DMS153 (cell line): Measurements from ENCODE around the gene FAM131C.
"Not testable (repeated sequence)": the region's sequence is repeated elsewhere in the genome, so short reads cannot be mapped to it uniquely, and the experiment has no call there.

Source experiments
- DNase-seq: peaks from one replicate; lab custom pipeline; 2025; lab: John Stamatoyannopoulos, UW

FAM131C gene, protein sequence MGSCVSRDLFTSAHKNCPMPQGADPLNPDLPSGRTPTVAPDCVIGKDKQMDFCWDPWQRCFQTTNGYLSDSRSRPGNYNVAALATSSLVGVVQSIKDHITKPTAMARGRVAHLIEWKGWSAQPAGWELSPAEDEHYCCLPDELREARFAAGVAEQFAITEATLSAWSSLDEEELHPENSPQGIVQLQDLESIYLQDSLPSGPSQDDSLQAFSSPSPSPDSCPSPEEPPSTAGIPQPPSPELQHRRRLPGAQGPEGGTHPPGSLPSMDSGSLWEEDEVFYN

GRCh38 chr1:16073490-16074119 lies at the start of gene FAM131C:
TSS of gene FAM131C (minus strand) at chr1:16073651. CDS start at chr1:16073442, 209 bp downstream.
- no peak for DNase-seq

GRCh38 chr1:16122916-16123315 lies 49.5 kb upstream of the FAM131C start:
- DNase-seq: no peak

GRCh38 chr1:16122350-16122881 lies 49.0 kb upstream of the FAM131C start:
- DNase-seq: no peak

GRCh38 chr1:16120940-16121410 lies 47.5 kb upstream of the FAM131C start:
- DNase-seq: peak; percentile 70

DNA sequence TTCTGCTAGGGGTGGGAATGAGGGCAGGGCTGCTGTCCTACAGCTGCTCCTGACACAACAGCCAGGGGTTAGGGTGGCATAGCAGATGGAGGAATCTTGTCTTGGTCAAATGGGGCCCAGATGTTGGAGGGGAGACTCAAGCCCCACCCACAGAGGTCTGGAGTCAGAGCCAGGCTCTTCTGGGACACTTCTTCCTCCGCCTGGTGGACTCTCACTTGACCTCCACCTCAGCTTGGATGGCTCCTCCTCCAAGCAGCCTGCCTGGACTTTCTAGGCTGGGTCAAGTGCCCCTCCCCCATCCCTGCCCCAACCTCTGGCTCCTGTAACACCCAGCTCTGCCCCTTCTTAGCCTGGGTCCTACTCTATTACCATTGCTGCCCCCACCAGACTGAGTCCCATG lies 47.0 kb upstream of the FAM131C start:
- no peak for DNase-seq

- no peak for DNase-seq
Observed at GRCh38 chr1:16119926-16120325, 46.5 kb upstream of the FAM131C start.

GRCh38 chr1:16119504-16119903 lies 46.1 kb upstream of the FAM131C start:
- DNase-seq: no peak

- DNase-seq: no peak
Observed at GRCh38 chr1:16118706-16119105, 45.3 kb upstream of the FAM131C start.

- DNase-seq: no peak
Observed at GRCh38 chr1:16117936-16118335, 44.5 kb upstream of the FAM131C start.

GRCh38 chr1:16117369-16117768 lies 43.9 kb upstream of the FAM131C start:
- DNase-seq: no peak

GRCh38 chr1:16116625-16117024 lies 43.2 kb upstream of the FAM131C start:
- no peak for DNase-seq

DNA sequence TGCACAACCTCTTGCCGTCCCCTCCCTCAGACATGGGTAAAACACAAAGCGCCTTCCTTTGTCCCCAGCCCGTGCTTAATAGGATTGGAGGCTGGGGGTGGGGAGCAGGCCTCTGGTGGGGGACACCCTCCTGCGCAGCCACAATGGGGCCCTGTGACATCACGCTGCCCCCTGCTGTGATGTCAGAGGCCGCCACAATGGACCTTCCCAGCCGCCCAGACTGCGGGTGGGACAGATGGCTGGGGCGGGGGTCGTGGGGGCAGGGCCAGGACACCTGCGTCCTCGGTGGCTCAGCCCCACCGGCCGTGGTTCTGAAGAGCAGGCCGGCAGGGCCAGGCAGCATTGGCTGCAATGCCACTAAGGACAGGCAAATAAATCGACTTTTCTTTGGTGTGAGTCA lies 42.6 kb upstream of the FAM131C start:
- DNase-seq: no peak

DNA sequence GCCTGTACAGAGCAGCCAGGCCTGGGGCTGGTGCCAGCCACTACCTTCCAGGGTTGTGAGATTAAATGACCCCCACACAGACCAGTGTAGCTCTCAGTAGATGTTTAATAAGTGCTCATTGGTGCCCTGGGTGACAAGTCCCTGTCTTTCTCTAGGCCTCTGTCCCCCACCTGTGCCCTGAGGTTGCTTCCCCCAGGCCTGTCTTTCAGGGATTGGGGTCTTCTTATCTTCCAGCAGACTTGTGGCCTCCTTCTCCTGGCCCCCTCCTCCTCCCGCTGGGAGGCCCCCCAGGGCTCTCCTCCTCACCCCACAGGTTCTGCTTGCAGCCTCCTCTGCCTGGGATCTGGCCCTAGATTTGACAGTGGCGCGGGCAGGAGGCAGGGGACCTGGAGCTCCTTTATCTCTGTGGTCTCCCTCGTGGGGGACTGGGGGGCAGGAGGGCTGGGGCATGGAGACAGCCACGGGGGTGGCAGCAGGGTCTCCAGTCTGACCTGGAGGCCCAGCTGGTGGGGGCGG lies 42.1 kb upstream of the FAM131C start:
- no peak for DNase-seq

DNA sequence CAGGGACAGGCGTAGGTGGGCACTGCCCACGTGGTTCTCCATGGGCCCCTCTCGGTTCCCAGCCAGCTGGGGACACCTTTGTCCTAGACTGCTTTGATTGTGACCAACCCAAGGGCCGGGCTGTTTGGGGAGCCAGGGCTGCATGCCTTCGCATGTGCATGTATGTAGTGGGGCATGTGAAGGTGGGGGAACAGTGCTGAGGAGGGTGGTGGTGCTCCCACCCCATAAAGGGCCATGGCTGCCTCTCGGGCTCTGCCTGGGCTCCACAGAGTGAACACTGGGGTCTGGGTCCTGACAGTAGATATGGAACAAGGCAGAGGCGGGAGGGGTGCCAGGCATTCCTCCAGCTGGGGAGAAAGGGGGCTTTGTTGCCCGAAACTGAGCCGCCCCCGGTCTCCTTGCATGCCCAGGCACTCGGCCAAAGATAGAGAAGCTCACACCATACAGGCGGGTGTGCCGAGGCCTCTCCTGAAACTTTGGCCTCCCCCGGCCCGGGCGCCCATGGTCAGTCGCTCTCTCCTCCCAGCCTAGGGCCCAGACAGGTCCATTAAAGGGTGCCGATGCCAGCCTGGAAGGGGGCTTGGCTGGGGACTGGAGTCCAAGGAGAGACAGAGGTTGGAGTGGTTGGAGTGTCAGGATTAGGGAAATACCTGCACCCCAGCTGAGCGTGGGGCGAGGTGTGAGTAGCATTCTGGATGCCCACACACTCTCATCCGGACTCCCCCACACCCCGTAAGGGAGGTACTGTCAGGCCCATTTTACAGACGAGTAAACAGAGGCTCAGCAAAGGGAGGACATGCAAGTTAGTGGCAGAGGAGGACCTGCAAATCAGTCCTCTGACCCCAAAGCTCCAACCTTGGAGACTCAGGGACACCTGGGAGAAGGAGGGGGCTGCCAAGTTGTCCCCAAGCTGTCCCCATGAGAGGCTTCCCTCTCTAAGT lies 41.3 kb upstream of the FAM131C start:
- DNase-seq: no peak

DNA sequence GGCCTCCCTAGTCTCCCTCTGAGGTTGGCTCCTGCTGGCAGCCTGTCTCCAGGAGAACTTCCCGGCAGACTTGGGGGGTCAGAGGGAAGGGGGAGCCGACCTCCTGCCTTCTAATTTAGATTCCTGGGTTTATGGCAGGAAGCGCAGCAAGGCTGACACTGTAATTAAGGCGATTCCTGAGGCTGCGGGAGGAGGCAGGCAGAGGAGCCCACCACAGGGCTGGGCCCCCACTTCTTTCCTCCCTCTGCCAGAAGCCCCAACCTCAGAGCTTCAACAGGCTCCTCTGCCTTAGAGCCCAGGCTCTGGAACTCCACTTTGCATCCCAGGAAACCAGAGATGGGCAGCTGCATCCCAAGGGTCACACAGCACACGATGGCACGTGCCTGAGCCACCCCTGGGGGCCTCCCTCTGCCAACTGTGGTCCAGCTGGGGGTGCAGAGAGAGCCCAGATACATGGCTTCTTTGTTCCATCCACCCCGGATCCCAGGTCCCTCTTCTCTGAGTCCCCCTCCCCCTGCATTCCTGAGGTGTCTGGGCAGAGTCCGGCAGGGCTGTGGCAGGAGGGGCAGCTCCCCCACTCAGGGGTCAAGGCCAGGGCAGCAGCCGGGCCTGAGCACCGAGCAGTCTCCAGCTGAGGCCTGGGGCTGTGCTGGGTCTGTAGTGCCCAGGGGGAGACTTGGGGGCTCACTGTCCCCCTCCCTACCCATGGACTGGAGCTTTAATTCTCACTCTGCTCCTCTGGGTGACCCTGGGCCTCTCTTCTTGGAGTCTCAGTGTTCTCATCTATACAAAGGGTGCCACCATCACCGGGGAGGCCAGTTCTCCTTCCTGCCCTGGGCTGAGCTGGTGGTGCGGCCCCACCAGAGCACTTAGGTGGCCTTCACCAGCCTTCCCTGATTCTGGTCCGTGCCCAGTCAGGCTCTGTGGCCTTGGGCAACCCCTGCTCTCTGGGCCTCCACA lies 39.4 kb upstream of the FAM131C start:
- DNase-seq: no peak

DNA sequence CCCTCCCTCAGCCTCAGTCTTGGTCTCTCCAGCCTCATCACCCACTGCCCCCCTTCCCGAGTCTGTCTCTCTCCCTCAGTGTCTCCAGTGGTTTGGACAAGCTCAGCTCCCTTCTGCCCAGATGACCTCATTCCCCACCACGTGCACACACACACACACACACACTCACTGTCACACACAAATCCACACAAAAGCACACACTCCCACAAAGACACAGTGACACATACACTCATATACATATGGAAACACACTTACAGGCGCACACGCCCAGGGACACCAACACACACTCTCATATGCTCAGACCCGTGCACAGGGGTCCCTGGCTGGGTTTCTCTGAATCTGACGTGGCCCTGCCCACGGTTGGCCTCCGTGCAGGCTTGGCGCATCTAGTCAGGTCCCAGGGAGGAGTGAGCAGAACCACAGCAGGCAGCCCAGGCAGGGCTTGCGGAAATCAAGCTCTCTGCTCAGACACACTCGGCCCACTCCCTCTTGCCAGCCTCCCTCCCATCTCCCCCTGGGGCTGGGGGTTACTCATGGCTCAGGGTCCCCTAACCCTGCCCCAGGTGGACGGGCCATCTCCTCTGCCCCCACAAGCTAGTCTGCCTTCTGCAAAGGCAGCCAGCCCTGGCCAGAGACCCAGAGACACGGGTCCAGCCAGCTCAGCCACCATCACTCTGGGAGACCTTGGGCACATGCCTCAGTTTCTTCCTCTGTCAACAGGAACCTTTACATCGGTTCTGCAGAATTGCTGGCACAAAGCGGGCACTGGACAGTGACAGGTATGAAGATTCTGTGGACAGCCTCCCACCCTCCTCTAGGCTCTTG lies 38.5 kb upstream of the FAM131C start:
- no peak for DNase-seq

GRCh38 chr1:16110884-16111283 lies 37.4 kb upstream of the FAM131C start:
- no peak for DNase-seq

GRCh38 chr1:16110456-16110855 lies 37.0 kb upstream of the FAM131C start:
- no peak for DNase-seq

- DNase-seq: no peak
Observed at GRCh38 chr1:16109571-16109970, 36.1 kb upstream of the FAM131C start.

GRCh38 chr1:16107039-16107438 lies 33.6 kb upstream of the FAM131C start:
- not testable (repeated sequence) for DNase-seq
